A172 (cell line): Measurements from ENCODE around the gene TAGLN. TPM values are rescaled to one million over a fixed set of nuclear protein-coding genes. Genes with fewer than 3 reads are reported as not detected.

ENCODE experiments used
- DNase-seq: peaks from one replicate; pipeline ENCODE4 v3.0.0-alpha.2; 2015; ENCODE audit warnings: low spot score
- total RNA-seq: library from RNA; depleted of rRNA; stranded (reverse); fragments of >200 nt; shearing (Covaris generic); gene quantifications from 2 replicates; pipeline ENCODE4 v1.2.3, GENCODE V29; 2014; rRNA removed

TAGLN gene
- total RNA-seq: 48.3 and 102 TPM in 2 replicates

GRCh38 chr11:117199053-117199915 is at the start of gene TAGLN:
Gene TAGLN, plus strand, starts transcription at chr11:117199370. Its CDS starts 3,644 bp downstream, at chr11:117203014.
- peak; percentile 61 for DNase-seq

DNA sequence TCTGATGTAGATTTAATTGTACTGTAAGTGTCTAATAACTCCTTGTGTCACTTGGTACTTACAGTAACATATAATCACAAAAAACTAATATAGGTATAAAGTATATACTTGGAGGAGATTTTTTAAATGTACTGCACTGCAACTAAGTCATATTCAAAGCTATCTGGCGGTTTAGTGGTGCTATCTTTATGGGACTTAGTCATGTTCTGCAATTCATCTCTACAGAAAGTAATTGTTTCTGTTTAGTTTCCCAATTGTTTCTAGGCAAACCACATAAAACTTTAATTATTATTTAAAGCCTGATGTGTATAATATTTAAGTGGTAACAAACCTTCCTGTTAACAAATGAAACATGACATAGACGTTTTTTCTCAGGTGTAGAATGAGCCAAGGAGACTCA is 47.1 kb upstream of the TAGLN start:
- no peak for DNase-seq

DNA sequence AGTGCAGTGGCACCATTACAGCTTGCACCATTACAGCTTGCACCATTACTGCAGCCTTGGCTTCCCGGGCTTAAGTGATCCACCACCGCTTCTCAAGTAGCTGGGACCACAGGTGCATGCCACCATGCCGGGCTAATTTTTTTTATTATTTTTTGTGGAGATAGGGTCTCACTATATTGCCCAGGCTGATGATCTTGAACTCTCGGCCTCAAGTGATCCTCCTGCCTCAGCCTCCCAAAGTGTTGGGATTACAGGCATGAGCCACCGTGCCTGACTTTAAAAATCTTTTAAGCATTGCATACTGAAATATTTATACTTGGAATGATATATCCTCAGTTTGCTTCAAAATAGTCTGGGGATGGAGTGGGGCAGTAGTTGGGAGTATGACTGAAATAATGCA is 44.7 kb upstream of the TAGLN start:
- DNase-seq: no peak

- no peak for DNase-seq
Observed at GRCh38 chr11:117157507-117157906, 41.7 kb upstream of the TAGLN start.

- DNase-seq: no peak
Observed at GRCh38 chr11:117159892-117160291, 39.3 kb upstream of the TAGLN start.

DNA sequence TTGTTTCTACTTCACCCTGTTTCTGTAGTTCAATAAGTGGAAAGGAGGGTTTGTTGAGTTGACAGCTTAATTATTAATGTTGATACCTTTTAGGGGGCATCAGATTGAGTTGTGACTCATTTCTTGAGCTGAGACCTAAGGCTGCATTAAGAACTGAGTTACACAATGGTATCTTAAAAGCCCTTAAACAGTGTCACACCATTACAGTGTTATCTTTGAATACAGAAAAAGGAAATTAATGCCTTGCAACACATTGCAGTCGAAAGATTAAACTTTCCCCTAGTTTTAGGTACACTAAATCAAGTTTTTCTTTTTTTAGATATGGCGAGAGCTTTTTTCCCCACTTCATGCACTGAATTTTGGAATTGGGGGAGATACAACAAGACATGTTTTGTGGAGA is 38.3 kb upstream of the TAGLN start:
- no peak for DNase-seq

DNA sequence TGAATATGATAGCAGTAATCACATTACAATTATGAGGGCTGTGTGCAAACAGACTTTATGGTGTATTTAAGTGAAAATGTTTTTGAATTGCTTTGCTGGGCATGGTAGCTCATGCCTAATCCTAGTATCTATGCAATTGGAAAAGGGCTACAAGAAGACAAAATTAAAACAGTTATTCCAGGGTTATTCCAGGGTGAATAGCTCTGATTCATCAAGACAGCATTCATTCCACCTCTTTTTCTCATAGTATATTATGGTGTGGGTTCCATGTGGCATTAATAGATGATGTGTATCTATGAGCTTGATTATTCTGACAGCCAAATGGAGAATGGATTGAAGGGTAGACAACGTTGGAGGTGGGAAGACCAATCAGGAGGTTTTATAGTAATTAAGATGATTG is 32.7 kb upstream of the TAGLN start:
- DNase-seq: no peak

GRCh38 chr11:117169736-117170135 is 29.4 kb upstream of the TAGLN start:
- DNase-seq: no peak

- DNase-seq: no peak
Observed at GRCh38 chr11:117170210-117170609, 29.0 kb upstream of the TAGLN start.

GRCh38 chr11:117171007-117171403 is 28.2 kb upstream of the TAGLN start:
- DNase-seq: no peak

- no peak for DNase-seq
Observed at GRCh38 chr11:117171404-117172061, 27.6 kb upstream of the TAGLN start.

GRCh38 chr11:117172724-117173421 is 26.3 kb upstream of the TAGLN start:
- no peak for DNase-seq

DNA sequence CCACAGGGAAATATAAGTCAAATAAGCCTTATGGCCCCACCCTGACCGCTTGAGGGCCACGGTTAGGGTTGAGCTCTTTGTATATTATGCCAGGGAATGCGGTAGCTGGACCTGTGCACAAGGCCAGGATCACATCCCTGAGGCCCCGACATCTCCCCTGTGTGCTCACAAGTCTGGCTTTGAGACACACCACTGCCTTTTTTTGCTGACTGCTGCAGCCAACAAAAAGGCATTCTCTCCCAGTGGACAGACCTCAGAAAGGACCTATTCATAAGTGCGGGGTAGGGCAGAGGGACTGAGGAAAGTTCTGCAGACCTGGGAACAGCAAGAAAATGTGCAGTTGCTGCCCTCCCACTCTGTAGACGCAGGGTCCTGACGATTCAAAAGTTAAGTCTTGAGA is 24.1 kb upstream of the TAGLN start:
- DNase-seq: no peak

- DNase-seq: no peak
Observed at GRCh38 chr11:117175781-117176180, 23.4 kb upstream of the TAGLN start.

DNA sequence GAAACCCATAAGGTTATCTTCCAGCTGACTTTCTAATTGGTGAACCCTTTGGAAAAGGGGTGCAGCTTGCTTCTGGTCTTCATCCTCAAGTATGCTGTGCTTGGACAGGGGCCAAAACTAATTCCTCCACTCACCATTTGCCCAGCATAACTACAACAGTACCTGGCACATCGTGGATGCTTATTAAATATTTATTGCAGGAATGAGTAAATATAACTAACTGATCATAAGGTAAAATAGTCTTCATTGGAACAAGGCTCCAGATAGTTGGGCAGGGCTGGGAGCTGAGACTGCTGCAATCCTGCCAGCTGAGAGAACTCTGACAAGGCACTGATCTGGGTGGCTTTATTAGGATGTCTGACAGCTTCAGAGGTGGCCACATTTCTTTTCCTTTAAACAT is 23.0 kb upstream of the TAGLN start:
- DNase-seq: no peak

DNA sequence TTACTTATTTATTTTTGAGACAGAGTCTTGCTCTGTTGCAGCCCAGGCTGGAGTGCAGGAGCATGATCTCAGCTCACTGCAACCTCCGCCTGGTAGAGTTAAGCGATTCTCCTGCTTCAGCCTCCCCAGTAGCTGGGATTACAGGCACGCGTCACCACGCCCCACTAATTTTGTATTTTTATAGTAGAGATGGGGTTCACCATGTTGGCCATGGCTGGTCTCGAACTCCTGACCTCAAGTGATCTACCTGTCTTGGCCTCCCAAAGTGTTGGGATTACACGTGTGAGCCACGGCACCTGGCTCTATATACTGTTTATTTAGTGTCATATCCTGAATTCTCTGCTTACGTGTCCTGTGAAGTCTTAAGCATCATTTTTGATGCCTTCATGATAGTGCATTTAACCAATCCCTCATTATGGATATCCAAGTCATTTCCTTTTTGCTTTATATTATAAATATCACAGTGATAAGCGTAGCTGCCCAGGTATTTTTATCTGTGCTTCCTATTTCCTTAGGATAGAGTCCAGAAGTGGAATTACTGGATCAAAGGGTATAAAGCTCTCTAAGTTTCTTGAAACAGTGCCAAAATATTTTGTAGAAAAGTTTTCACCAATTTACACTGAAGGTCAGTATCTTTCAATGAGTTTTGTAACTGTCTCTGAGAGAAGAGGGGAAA is 21.5 kb upstream of the TAGLN start:
- no peak for DNase-seq

- DNase-seq: peak; percentile 64
Observed at GRCh38 chr11:117178210-117179034, 20.7 kb upstream of the TAGLN start, which contains the start of gene SIDT2. Gene SIDT2, plus strand, starts transcription at chr11:117178743. Its CDS starts 521 bp downstream, at chr11:117179264.

DNA sequence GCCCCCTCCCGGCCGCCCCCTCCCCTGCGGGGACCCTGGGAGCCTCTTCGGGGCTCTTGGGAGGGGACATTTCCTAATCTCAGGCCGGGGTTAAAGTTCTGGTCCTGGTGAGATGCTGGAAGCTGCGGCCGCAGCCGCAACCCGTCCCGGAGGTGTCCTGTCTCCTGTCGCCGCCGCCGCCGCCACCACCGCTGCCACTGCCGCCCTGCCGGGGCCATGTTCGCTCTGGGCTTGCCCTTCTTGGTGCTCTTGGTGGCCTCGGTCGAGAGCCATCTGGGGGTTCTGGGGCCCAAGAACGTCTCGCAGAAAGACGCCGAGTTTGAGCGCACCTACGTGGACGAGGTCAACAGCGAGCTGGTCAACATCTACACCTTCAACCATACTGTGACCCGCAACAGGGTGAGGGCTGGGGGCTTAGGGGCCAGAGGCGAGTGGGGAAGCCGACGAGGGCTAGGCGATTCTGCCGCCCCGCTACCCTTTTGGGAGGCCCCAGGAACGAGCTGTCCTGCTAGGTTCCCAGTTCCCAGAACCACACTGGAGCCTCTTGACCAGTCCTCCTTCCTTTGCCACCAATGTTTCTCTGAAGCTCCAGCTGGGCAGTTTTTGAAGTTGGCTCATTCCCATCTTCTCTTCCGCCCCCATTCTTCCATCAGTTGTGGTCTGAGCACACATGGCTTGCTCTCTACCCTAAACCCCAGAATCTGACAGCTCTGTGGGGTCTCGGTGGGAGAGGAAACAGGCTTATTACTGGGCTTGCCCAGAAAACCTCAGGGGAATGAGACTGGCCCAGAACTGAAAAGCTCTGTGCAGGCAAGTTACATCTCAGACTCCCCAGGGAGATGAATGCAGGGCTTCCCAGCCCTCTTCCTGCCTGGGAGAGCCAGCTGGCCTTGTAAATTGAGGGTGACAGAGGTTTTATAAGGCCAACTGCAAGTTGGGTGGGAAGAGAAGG is 19.8 kb upstream of the TAGLN start:
- DNase-seq: no peak

- no peak for DNase-seq
Observed at GRCh38 chr11:117180020-117180419, 19.1 kb upstream of the TAGLN start.
